ENCODE data around the gene VTCN1.

VTCN1 gene

DNA sequence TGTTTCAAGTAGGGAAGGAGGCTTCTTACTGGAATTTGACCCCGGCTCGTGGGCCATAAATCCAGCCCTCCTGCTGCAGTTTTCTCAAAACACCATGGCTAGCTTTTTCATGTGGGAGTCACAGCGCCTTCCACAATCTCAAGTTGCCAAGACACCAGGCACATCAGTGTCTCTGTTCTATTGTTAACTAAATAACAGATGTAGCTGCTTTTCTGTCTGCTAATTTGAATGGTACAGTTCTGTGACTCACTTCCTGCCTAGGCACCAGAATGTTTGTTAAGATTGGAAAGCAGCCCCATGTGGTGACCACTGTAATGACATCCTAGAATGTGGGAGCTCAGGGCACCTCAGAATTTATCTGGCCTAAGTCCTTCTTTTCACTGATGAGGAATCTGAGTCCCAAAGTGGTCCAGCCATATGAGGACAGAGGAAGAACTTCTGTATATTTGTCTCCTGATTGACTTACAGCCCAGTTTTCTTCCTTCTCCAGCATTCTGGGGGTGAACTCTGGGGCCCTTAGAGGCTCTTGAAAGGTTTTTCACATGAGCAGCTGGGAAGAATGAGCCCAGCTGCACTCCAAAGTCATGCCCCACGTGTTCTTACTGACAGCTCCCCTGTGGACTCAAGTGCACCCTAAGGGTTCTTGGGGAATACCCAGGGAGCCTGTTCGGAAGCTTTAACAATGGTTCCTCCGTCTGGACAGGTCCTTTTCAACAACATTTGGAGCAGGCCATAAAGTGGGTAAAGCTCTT is 116.7 kb downstream of the VTCN1 start:
- no peak for DNase-seq

All from NCI-H1930 (cell line).